ENCODE measurements around the gene NEO1.

Gene NEO1

DNA sequence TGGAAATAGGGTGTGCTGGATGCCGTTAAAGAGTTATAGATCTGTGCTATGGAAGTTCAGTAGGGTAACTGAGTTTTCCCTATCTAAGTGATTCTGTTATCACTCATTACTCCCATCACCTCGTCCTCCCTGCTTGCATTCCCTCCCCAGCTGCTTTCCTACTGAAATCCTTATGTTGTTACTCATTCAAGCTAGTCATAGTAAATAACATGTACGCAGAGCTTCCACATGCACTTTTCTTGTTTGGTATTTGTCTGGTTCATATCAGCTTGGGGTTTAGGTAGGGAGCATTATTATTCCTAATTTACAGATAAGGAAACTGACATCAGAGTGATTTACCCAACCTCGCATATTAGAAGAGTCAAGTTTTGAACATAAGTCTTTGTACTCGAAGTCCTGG lies 181.4 kb downstream of the NEO1 start:
- H3K4me1 ChIP-seq (ENCODE audit: control insufficient read depth in 2 of 2, insufficient read depth in 1 of 2, low read depth in 1 of 2, low read length in 2 of 2): no peaks in the 10 kb centered on the region
- H3K4ac ChIP-seq (ENCODE audit: low read length): no peak overlapping the region
- H2BK120ac ChIP-seq (ENCODE audit: low read depth, low read length): no peak overlapping the region
- no peak overlapping the region for H3K4me3 ChIP-seq (ENCODE audit: low read length in 2 of 2)
- no peak overlapping the region for H2AK5ac ChIP-seq (ENCODE audit: low read depth, low read length)
- no peak overlapping the region for H3K18ac ChIP-seq (ENCODE audit: low read length)
- no peak for DNase-seq (ENCODE audit: low spot score)
- no CpG with 5 or more reads among the region's 5 CpGs for WGBS, 2 donors (ENCODE audit: extremely low coverage in 2 of 2, insufficient read length in 2 of 2, insufficient replicate concordance in 1 of 2)
- H3K79me1 ChIP-seq (ENCODE audit: low read depth, low read length): no peaks in the 10 kb centered on the region
- no peak overlapping the region for H4K91ac ChIP-seq (ENCODE audit: low read depth, low read length, poor library complexity)
- no peak overlapping the region for H4K8ac ChIP-seq (ENCODE audit: low read depth, low read length)
- no peak overlapping the region for H3K4me2 ChIP-seq (ENCODE audit: insufficient read depth, low read length, poor library complexity, severe bottlenecking)
- H3K14ac ChIP-seq (ENCODE audit: low read length): no peak overlapping the region
- H3K27me3 ChIP-seq (ENCODE audit: control insufficient read depth in 3 of 3, insufficient read depth in 3 of 3, low read depth in 1 of 3, low read length in 3 of 3): no peaks in the 10 kb centered on the region
- H2BK5ac ChIP-seq (ENCODE audit: low read length): no peak overlapping the region
- H2BK15ac ChIP-seq (ENCODE audit: low read length): no peak overlapping the region
- H2AFZ ChIP-seq (ENCODE audit: low read length): no peak overlapping the region
- H3K9me3 ChIP-seq (replicated peaks in 1 of 2; ENCODE audit: control insufficient read depth in 2 of 2, insufficient read depth in 1 of 2, low read depth in 1 of 2, low read length in 2 of 2): peaks cover 1 to 10% of the 10 kb centered on the region in 2 donors
- H3K9ac ChIP-seq (ENCODE audit: low read depth, low read length, poor library complexity): no peak overlapping the region
- H3K23ac ChIP-seq (ENCODE audit: low read depth, low read length, poor library complexity): no peak overlapping the region
- H2BK12ac ChIP-seq (ENCODE audit: low read length): no peak overlapping the region
- peaks cover 12 to 37% of the 10 kb centered on the region in 2 donors for H3K36me3 ChIP-seq (replicated peaks in 1 of 2; ENCODE audit: control insufficient read depth in 2 of 2, insufficient read depth in 2 of 2, low read length in 2 of 2)
- no peak overlapping the region for H3K27ac ChIP-seq (replicated peaks; ENCODE audit: low read length)

DNA sequence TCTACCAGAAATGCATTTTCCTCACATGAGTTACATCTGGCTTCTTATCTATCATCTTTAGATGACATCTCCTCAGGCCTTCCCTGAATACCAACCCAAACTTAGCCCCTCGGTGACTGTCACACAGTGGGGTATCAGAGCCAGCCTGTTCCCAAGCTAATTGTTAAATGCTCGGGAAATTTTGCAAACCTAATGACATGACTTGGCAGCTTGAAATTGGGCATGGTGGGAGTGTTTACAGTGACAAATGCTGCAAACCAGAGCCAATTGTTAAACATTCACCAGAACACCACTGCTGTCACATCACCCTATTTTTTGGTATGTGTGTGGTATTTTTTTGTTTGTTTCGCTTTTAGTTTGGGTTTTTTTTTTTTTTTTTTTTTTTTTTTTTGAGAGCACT lies 185.6 kb downstream of the NEO1 start:
- Histone ChIP-seq H2BK15ac (ENCODE audit: low read length) (no peak overlapping the region), H2BK120ac (ENCODE audit: low read depth, low read length) (no peak overlapping the region), H3K27me3 (ENCODE audit: control insufficient read depth in 3 of 3, insufficient read depth in 3 of 3, low read depth in 1 of 3, low read length in 3 of 3) (no peaks in the 10 kb centered on the region), H3K4ac (ENCODE audit: low read length) (no peak overlapping the region), H2AK5ac (ENCODE audit: low read depth, low read length) (no peak overlapping the region), H3K18ac (ENCODE audit: low read length) (no peak overlapping the region), H2AFZ (ENCODE audit: low read length) (no peak overlapping the region), H4K91ac (ENCODE audit: low read depth, low read length, poor library complexity) (no peak overlapping the region), H3K27ac (replicated peaks; ENCODE audit: low read length) (no peak overlapping the region), H4K8ac (ENCODE audit: low read depth, low read length) (no peak overlapping the region), H3K4me2 (ENCODE audit: insufficient read depth, low read length, poor library complexity, severe bottlenecking) (no peak overlapping the region), H3K9me3 (replicated peaks in 1 of 2; ENCODE audit: control insufficient read depth in 2 of 2, insufficient read depth in 1 of 2, low read depth in 1 of 2, low read length in 2 of 2) (no peaks in the 10 kb centered on the region), H3K9ac (ENCODE audit: low read depth, low read length, poor library complexity) (no peak overlapping the region), H3K36me3 (replicated peaks in 1 of 2; ENCODE audit: control insufficient read depth in 2 of 2, insufficient read depth in 2 of 2, low read length in 2 of 2) (peaks cover 11 to 30% of the 10 kb centered on the region in 2 donors), H2BK12ac (ENCODE audit: low read length) (no peak overlapping the region), H3K23ac (ENCODE audit: low read depth, low read length, poor library complexity) (no peak overlapping the region), H3K79me1 (ENCODE audit: low read depth, low read length) (no peaks in the 10 kb centered on the region), H3K14ac (ENCODE audit: low read length) (no peak overlapping the region), H2BK5ac (ENCODE audit: low read length) (no peak overlapping the region), H3K4me3 (ENCODE audit: low read length in 2 of 2) (no peak overlapping the region), H3K4me1 (ENCODE audit: control insufficient read depth in 2 of 2, insufficient read depth in 1 of 2, low read depth in 1 of 2, low read length in 2 of 2) (no peaks in the 10 kb centered on the region)
- WGBS, 2 donors (ENCODE audit: extremely low coverage in 2 of 2, insufficient read length in 2 of 2, insufficient replicate concordance in 1 of 2): no CpG with 5 or more reads among the region's 3 CpGs
- no peak for DNase-seq (ENCODE audit: low spot score)

GRCh38 chr15:73239564-73240215 lies 187.4 kb downstream of the NEO1 start:
- no peaks in the 10 kb centered on the region for H3K27me3 ChIP-seq (ENCODE audit: control insufficient read depth in 3 of 3, insufficient read depth in 3 of 3, low read depth in 1 of 3, low read length in 3 of 3)
- no peak overlapping the region for H2BK15ac ChIP-seq (ENCODE audit: low read length)
- H3K9ac ChIP-seq (ENCODE audit: low read depth, low read length, poor library complexity): no peak overlapping the region
- H3K18ac ChIP-seq (ENCODE audit: low read length): no peak overlapping the region
- no peaks in the 10 kb centered on the region for H3K79me1 ChIP-seq (ENCODE audit: low read depth, low read length)
- no peak for DNase-seq (ENCODE audit: low spot score)
- H3K36me3 ChIP-seq (replicated peaks in 1 of 2; ENCODE audit: control insufficient read depth in 2 of 2, insufficient read depth in 2 of 2, low read length in 2 of 2): peaks cover 12 to 37% of the 10 kb centered on the region in 2 donors
- no peak overlapping the region for H4K8ac ChIP-seq (ENCODE audit: low read depth, low read length)
- H3K4me2 ChIP-seq (ENCODE audit: insufficient read depth, low read length, poor library complexity, severe bottlenecking): no peak overlapping the region
- no peak overlapping the region for H2BK12ac ChIP-seq (ENCODE audit: low read length)
- no peak overlapping the region for H4K91ac ChIP-seq (ENCODE audit: low read depth, low read length, poor library complexity)
- no peaks in the 10 kb centered on the region for H3K4me1 ChIP-seq (ENCODE audit: control insufficient read depth in 2 of 2, insufficient read depth in 1 of 2, low read depth in 1 of 2, low read length in 2 of 2)
- H3K4me3 ChIP-seq (ENCODE audit: low read length in 2 of 2): no peak overlapping the region
- no CpG with 5 or more reads among the region's 10 CpGs for WGBS, 2 donors (ENCODE audit: extremely low coverage in 2 of 2, insufficient read length in 2 of 2, insufficient replicate concordance in 1 of 2)
- no peak overlapping the region for H2AK5ac ChIP-seq (ENCODE audit: low read depth, low read length)
- no peak overlapping the region for H3K27ac ChIP-seq (replicated peaks; ENCODE audit: low read length)
- H3K23ac ChIP-seq (ENCODE audit: low read depth, low read length, poor library complexity): no peak overlapping the region
- no peak overlapping the region for H3K4ac ChIP-seq (ENCODE audit: low read length)
- H3K14ac ChIP-seq (ENCODE audit: low read length): no peak overlapping the region
- H3K9me3 ChIP-seq (replicated peaks in 1 of 2; ENCODE audit: control insufficient read depth in 2 of 2, insufficient read depth in 1 of 2, low read depth in 1 of 2, low read length in 2 of 2): no peaks in the 10 kb centered on the region
- no peak overlapping the region for H2AFZ ChIP-seq (ENCODE audit: low read length)
- no peak overlapping the region for H2BK5ac ChIP-seq (ENCODE audit: low read length)
- no peak overlapping the region for H2BK120ac ChIP-seq (ENCODE audit: low read depth, low read length)

DNA sequence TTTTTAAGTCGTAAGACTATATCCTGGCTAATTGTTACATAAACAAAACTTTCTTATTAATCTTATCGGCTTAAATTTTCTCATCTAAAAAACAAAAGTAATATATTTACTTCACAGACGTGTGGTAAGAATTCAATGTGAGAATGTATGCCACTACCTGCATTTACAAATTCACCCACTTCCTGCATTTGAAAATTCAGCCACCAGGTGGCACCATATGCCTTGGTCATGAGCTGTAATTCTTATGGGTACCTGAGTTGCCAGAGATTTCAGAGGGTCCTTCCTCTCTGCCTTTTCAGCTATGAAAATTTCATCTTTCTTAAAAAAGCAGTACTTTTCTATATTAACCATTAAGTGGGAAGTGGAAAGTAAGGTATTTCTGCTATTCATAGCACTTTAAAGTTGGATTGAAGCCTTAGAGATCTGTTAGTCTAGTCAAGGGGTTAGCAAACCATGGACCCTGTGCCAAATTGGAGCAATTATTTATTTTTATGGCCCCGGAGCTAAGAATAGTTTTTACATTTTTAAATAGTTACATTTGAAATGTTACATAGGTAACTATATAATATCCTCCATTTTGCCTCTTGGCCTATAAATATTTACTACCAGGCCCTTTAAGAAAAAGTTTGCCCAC lies 188.7 kb downstream of the NEO1 start:
- H3K14ac ChIP-seq (ENCODE audit: low read length): no peak overlapping the region
- H4K91ac ChIP-seq (ENCODE audit: low read depth, low read length, poor library complexity): no peak overlapping the region
- no peak overlapping the region for H3K18ac ChIP-seq (ENCODE audit: low read length)
- no peaks in the 10 kb centered on the region for H3K9me3 ChIP-seq (replicated peaks in 1 of 2; ENCODE audit: control insufficient read depth in 2 of 2, insufficient read depth in 1 of 2, low read depth in 1 of 2, low read length in 2 of 2)
- no peaks in the 10 kb centered on the region for H3K27me3 ChIP-seq (ENCODE audit: control insufficient read depth in 3 of 3, insufficient read depth in 3 of 3, low read depth in 1 of 3, low read length in 3 of 3)
- no peaks in the 10 kb centered on the region for H3K79me1 ChIP-seq (ENCODE audit: low read depth, low read length)
- H2BK15ac ChIP-seq (ENCODE audit: low read length): no peak overlapping the region
- no peak overlapping the region for H2BK5ac ChIP-seq (ENCODE audit: low read length)
- no peak overlapping the region for H3K4me2 ChIP-seq (ENCODE audit: insufficient read depth, low read length, poor library complexity, severe bottlenecking)
- no peak overlapping the region for H3K27ac ChIP-seq (replicated peaks; ENCODE audit: low read length)
- DNase-seq (ENCODE audit: low spot score): peak; percentile 69
- no peak overlapping the region for H3K9ac ChIP-seq (ENCODE audit: low read depth, low read length, poor library complexity)
- H3K36me3 ChIP-seq (replicated peaks in 1 of 2; ENCODE audit: control insufficient read depth in 2 of 2, insufficient read depth in 2 of 2, low read length in 2 of 2): peaks cover 12 to 46% of the 10 kb centered on the region in 2 donors
- no peak overlapping the region for H2BK120ac ChIP-seq (ENCODE audit: low read depth, low read length)
- H3K4me1 ChIP-seq (ENCODE audit: control insufficient read depth in 2 of 2, insufficient read depth in 1 of 2, low read depth in 1 of 2, low read length in 2 of 2): no peaks in the 10 kb centered on the region
- no peak overlapping the region for H4K8ac ChIP-seq (ENCODE audit: low read depth, low read length)
- no peak overlapping the region for H2AFZ ChIP-seq (ENCODE audit: low read length)
- no CpG with 5 or more reads among the region's 4 CpGs for WGBS, 2 donors (ENCODE audit: extremely low coverage in 2 of 2, insufficient read length in 2 of 2, insufficient replicate concordance in 1 of 2)
- no peak overlapping the region for H3K4ac ChIP-seq (ENCODE audit: low read length)
- H2BK12ac ChIP-seq (ENCODE audit: low read length): no peak overlapping the region
- H2AK5ac ChIP-seq (ENCODE audit: low read depth, low read length): no peak overlapping the region
- H3K23ac ChIP-seq (ENCODE audit: low read depth, low read length, poor library complexity): no peak overlapping the region
- no peak overlapping the region for H3K4me3 ChIP-seq (ENCODE audit: low read length in 2 of 2)
